H1 (cell line): ENCODE results near the gene TBCEL. TPM values are rescaled to one million over a fixed set of nuclear protein-coding genes. Genes with fewer than 3 reads are reported as not detected.

Experiments used
- CTCF ChIA-PET: fragments of 300-600 bp; sonication (Branson Sonifier 250); formaldehyde crosslinking; loops from one replicate; lab custom pipeline; 2021; ENCODE audit not compliant: partially characterized antibody; lab: Charles Lee
- POLR2A ChIA-PET: fragments of 300-600 bp; sonication (Branson Sonifier 250); formaldehyde crosslinking; loops from one replicate; lab custom pipeline; 2021; ENCODE audit warnings: inconsistent platforms; ENCODE audit not compliant: partially characterized antibody; lab: Charles Lee
- DNase-seq, 2 experiments: peaks; one replicate each; pipeline versions ENCODE4 v3.0.0 to v3.0.0-alpha.2; 2010 to 2022; ENCODE audit warnings: low spot score in 2 of 2, low read depth in 1 of 2, mixed read lengths in 1 of 2
- FAIRE-seq: peaks from 2 replicates; lab custom pipeline; 2011; peaks lifted over from hg19 to GRCh38; lab: Jason Lieb, UNC
- H2AFZ ChIP-seq: 2 replicates; pipeline ENCODE4 v1.8.1; 2012; ENCODE audit warnings: low read length, inconsistent platforms
- H2AK5ac ChIP-seq: 2 replicates; pipeline ENCODE4 v1.6.1; 2013; ENCODE audit warnings: low read depth, low read length
- H2BK120ac ChIP-seq: replicated peaks from 2 replicates; pipeline ENCODE3; 2013; ENCODE audit warnings: low read depth, low read length, inconsistent platforms
- H2BK12ac ChIP-seq: 2 replicates; pipeline ENCODE4 v1.6.1; 2013; ENCODE audit warnings: low read depth, low read length
- H2BK15ac ChIP-seq: 2 replicates; pipeline ENCODE4 v1.6.1; 2013; ENCODE audit warnings: low read length
- H2BK20ac ChIP-seq: 2 replicates; pipeline ENCODE4 v1.6.1; 2013; ENCODE audit warnings: low read length
- H2BK5ac ChIP-seq: 2 replicates; pipeline ENCODE4 v1.6.1; 2013; ENCODE audit warnings: low read depth, low read length
- H3K14ac ChIP-seq: 2 replicates; pipeline ENCODE4 v1.6.1; 2013; ENCODE audit warnings: inconsistent platforms; ENCODE audit not compliant: insufficient read length
- H3K18ac ChIP-seq: 2 replicates; pipeline ENCODE4 v1.6.1; 2013; ENCODE audit warnings: low read length; ENCODE audit errors: extremely low read depth
- H3K23ac ChIP-seq: 2 replicates; pipeline ENCODE4 v1.6.1; 2013; ENCODE audit warnings: inconsistent platforms; ENCODE audit not compliant: insufficient read length
- H3K23me2 ChIP-seq: 2 replicates; pipeline ENCODE4 v1.6.1; 2013; ENCODE audit warnings: low read depth, low read length
- H3K27ac ChIP-seq: 2 replicates; pipeline ENCODE4 v1.6.1; 2011; ENCODE audit warnings: low read depth, low read length, inconsistent platforms
- H3K27me3 ChIP-seq, 4 experiments: replicated peaks in 1 of 4; 1 replicate in 1 of 4; 2 replicates in 3 of 4; pipeline versions ENCODE4 v1.6.1 to v1.8.1; 2011 to 2013; ENCODE audit warnings: low read length in 3 of 4, mild to moderate bottlenecking in 3 of 4, inconsistent platforms in 2 of 4, mixed read lengths in 2 of 4, moderate library complexity in 1 of 4; ENCODE audit not compliant: control insufficient read depth in 3 of 4, insufficient read depth in 3 of 4; ENCODE audit errors: extremely low read depth in 1 of 4
- H3K36me3 ChIP-seq, 4 experiments: 2 replicates each; pipeline versions ENCODE4 v1.6.1 to v1.8.1; 2011 to 2013; ENCODE audit warnings: mild to moderate bottlenecking in 4 of 4, low read length in 3 of 4, moderate library complexity in 2 of 4, control low read depth in 1 of 4, inconsistent platforms in 1 of 4; ENCODE audit not compliant: insufficient read depth in 4 of 4, control insufficient read depth in 2 of 4
- H3K4ac ChIP-seq: replicated peaks from 2 replicates; pipeline ENCODE3; 2013; ENCODE audit warnings: low read length, low read depth, mixed read lengths, inconsistent platforms; ENCODE audit not compliant: insufficient read length
- H3K4me1 ChIP-seq, 4 experiments: replicated peaks in 1 of 4; 1 replicate in 1 of 4; 2 replicates in 3 of 4; pipeline versions ENCODE4 v1.6.1 to v1.8.1; 2011 to 2013; ENCODE audit warnings: low read length in 3 of 4, inconsistent platforms in 2 of 4, mixed read lengths in 1 of 4; ENCODE audit not compliant: insufficient read depth in 4 of 4, control insufficient read depth in 3 of 4
- H3K4me2 ChIP-seq, 2 experiments: 2 replicates each; pipeline versions ENCODE4 v1.6.1 to v1.8.1; 2011 to 2013; ENCODE audit warnings: low read depth in 2 of 2, low read length in 2 of 2, control low read depth in 1 of 2, inconsistent platforms in 1 of 2, mild to moderate bottlenecking in 1 of 2; ENCODE audit not compliant: insufficient read depth in 1 of 2
- H3K4me3 ChIP-seq, 4 experiments: fragments of 200-600, 300-600 bp in 1 of 4; sonication (generic), shearing (Covaris generic), sonication (Bioruptor Twin) in 1 of 4; 2 replicates each; pipeline versions ENCODE4 v1.5.1 to v1.8.1; 2011 to 2016; ENCODE audit warnings: low read length in 4 of 4, low read depth in 3 of 4, control low read depth in 2 of 4, inconsistent platforms in 2 of 4, mild to moderate bottlenecking in 2 of 4, mixed read lengths in 1 of 4, moderate library complexity in 1 of 4; ENCODE audit not compliant: insufficient read depth in 2 of 4; ENCODE audit errors: extremely low read depth in 1 of 4
- H3K56ac ChIP-seq: replicated peaks from 2 replicates; pipeline ENCODE3; 2013; ENCODE audit warnings: low read depth, mild to moderate bottlenecking, mixed read lengths, low read length, inconsistent platforms; ENCODE audit not compliant: insufficient read length
- H3K79me1 ChIP-seq: 2 replicates; pipeline ENCODE4 v1.6.1; 2013; ENCODE audit warnings: low read depth, low read length, control low read depth
- H3K79me2 ChIP-seq, 2 experiments: 2 replicates each; pipeline versions ENCODE4 v1.6.1 to v1.8.1; 2012 to 2013; ENCODE audit warnings: low read length in 2 of 2, mild to moderate bottlenecking in 2 of 2, inconsistent platforms in 1 of 2; ENCODE audit not compliant: insufficient read depth in 2 of 2, control insufficient read depth in 1 of 2
- H3K9ac ChIP-seq, 4 experiments: replicated peaks in 1 of 4; 1 replicate in 1 of 4; 2 replicates in 3 of 4; pipeline versions ENCODE4 v1.6.1 to v1.8.1; 2011 to 2013; ENCODE audit warnings: low read depth in 3 of 4, low read length in 3 of 4, control low read depth in 2 of 4, mild to moderate bottlenecking in 2 of 4, moderate library complexity in 2 of 4, inconsistent platforms in 1 of 4; ENCODE audit errors: extremely low read depth in 1 of 4
- H3K9me3 ChIP-seq, 2 experiments: 2 replicates each; pipeline versions ENCODE4 v1.6.1 to v1.8.1; 2012 to 2013; ENCODE audit warnings: mild to moderate bottlenecking in 2 of 2, moderate library complexity in 2 of 2, control low read depth in 1 of 2, inconsistent platforms in 1 of 2, low read depth in 1 of 2, low read length in 1 of 2, mixed read lengths in 1 of 2; ENCODE audit not compliant: insufficient read depth in 2 of 2
- H4K20me1 ChIP-seq, 2 experiments: replicated peaks in 1 of 2; 2 replicates each; pipeline versions ENCODE3 to v1.8.1; 2011 to 2013; ENCODE audit warnings: inconsistent platforms in 2 of 2, low read length in 2 of 2, mild to moderate bottlenecking in 1 of 2; ENCODE audit not compliant: insufficient read depth in 2 of 2, control insufficient read depth in 1 of 2
- H4K5ac ChIP-seq: 2 replicates; pipeline ENCODE4 v1.6.1; 2013; ENCODE audit warnings: low read length, low read depth, mixed read lengths, inconsistent platforms; ENCODE audit not compliant: insufficient read length
- H4K8ac ChIP-seq: 2 replicates; pipeline ENCODE4 v1.8.0; 2013; ENCODE audit warnings: mild to moderate bottlenecking, moderate library complexity, low read length, inconsistent platforms; ENCODE audit not compliant: insufficient read depth; ENCODE audit errors: extremely low read depth
- H4K91ac ChIP-seq: replicated peaks from 2 replicates; pipeline ENCODE3; 2013; ENCODE audit warnings: low read length, mixed read lengths, inconsistent platforms; ENCODE audit not compliant: insufficient read length
- whole genome bisulfite sequencing, 2 experiments: shearing (Covaris generic) in 1 of 2; methylation state at CpG; one replicate each; pipeline versions ENCODE4 v1.1.6 to v1.1.7; 2013 to 2015; ENCODE audit warnings: low lambda C conversion rate in 2 of 2, mixed read lengths in 2 of 2, inconsistent platforms in 1 of 2, low coverage in 1 of 2, missing lambda C conversion rate in 1 of 2; ENCODE audit not compliant: insufficient replicate concordance in 2 of 2, insufficient coverage in 1 of 2, insufficient read length in 1 of 2; ENCODE audit errors: extremely low coverage in 1 of 2, missing lambda C conversion rate in 1 of 2; 5-methylcytosine and 5-hydroxymethylcytosine counted together
- polyA plus RNA-seq, 7 experiments: library from polyadenylated mRNA; depleted of rRNA in 3 of 7; stranded (reverse) in 5 of 7; unstranded in 2 of 7; fragments of >200 nt in 5 of 7; fragments of 200-250 nt in 2 of 7; gene quantifications; 1 replicate in 5 of 7; 2 replicates in 1 of 7; 4 replicates in 1 of 7; pipeline versions ENCODE4 v1.2.1 to v1.2.3, GENCODE V29; 2011 to 2013; ENCODE audit warnings: missing spikeins in 2 of 7, mixed read lengths in 2 of 7
- total RNA-seq: library from RNA; stranded (reverse); fragmentation: NEBNext Ultra II Directional; extraction: Animal tissue kit (Norgen Biotek cat#: 25700); gene quantifications from 2 replicates; pipeline ENCODE4 v1.2.1, GENCODE V29; 2021

Gene TBCEL
- total and polyA plus RNA-seq, 2 of the 8 experiments (the other 6 are each of a cell fraction or from before 2014, with no cell fraction given) = 3.9 to 16.0 TPM

- Histone ChIP-seq H3K4ac (no peak overlapping the region), H3K27ac (no peak overlapping the region), H3K4me3 (no peak overlapping the region), H3K27me3 (no peaks in the 10 kb centered on the region), H2BK20ac (no peak overlapping the region), H3K18ac (no peak overlapping the region), H3K14ac (no peak overlapping the region), H3K4me2 (no peak overlapping the region), H3K23me2 (peaks cover 1% of the 10 kb centered on the region; the same call in 1 of the 2 replicates), H3K4me1 (peaks cover 0 to 3% (median 0%) of the 10 kb centered on the region in 4 experiments; a peak in 2 of 7 replicates), H2AK5ac (no peak overlapping the region), H4K5ac (no peak overlapping the region), H3K36me3 (no peaks in the 10 kb centered on the region), H2AFZ (no peak overlapping the region), H2BK15ac (no peak overlapping the region), H3K23ac (no peak overlapping the region), H2BK120ac (no peak overlapping the region), H2BK5ac (no peak overlapping the region), H4K91ac (no peak overlapping the region), H4K20me1 (no peaks in the 10 kb centered on the region), H3K79me2 (no peaks in the 10 kb centered on the region), H2BK12ac (no peak overlapping the region), H4K8ac (no peak overlapping the region; the same call in 1 of the 2 replicates), H3K79me1 (no peaks in the 10 kb centered on the region), H3K9ac (no peak overlapping the region), H3K9me3 (no peaks in the 10 kb centered on the region), H3K56ac (no peak overlapping the region)
- 78% methylated on average over 9 of the region's 9 CpGs; no CpG with 5 or more reads in 1 of the 2 experiments for WGBS, 2 experiments
- FAIRE-seq (no peak), DNase-seq (no peak)
- ChIA-PET POLR2A (no interaction called here), CTCF (interaction anchor here (0.8 to 2.0 kb wide), 5 partner anchors 9 to 165 kb away, joined by 3 to 8 read pairs (median 3); no protein-coding TSS in a partner anchor)
Measured at GRCh38 chr11:121113611-121114010, 89.7 kb downstream of the TBCEL start.
